Fibroblast of lung (primary cell): ENCODE results near the gene SECTM1. TPM values are rescaled to one million over a fixed set of nuclear protein-coding genes. Genes with fewer than 3 reads are reported as not detected.
A peak's percentile ranks its signal among the peaks of the same experiment; 100 is the strongest.

Source experiments
- DNase-seq, 2 donors: peaks; one replicate each; pipeline versions ENCODE4 v3.0.0 to v3.0.0-alpha.2; 2010; ENCODE audit warnings: low read depth in 2 of 2
- H2AFZ ChIP-seq: 2 replicates; pipeline ENCODE4 v1.5.1; 2012; ENCODE audit warnings: low read length, control low read depth, inconsistent platforms
- H3K27ac ChIP-seq: 2 replicates; pipeline ENCODE4 v1.5.1; 2011; ENCODE audit warnings: low read length, control low read depth; ENCODE audit not compliant: insufficient read depth
- H3K27me3 ChIP-seq: 2 replicates; pipeline ENCODE4 v1.5.1; 2011; ENCODE audit warnings: mild to moderate bottlenecking, low read length; ENCODE audit not compliant: control insufficient read depth, insufficient read depth
- H3K36me3 ChIP-seq: 2 replicates; pipeline ENCODE4 v1.5.1; 2011; ENCODE audit warnings: low read length; ENCODE audit not compliant: control insufficient read depth, insufficient read depth
- H3K4me1 ChIP-seq: 2 replicates; pipeline ENCODE4 v1.5.1; 2011; ENCODE audit warnings: low read length; ENCODE audit not compliant: control insufficient read depth, insufficient read depth; ENCODE audit errors: extremely low read depth
- H3K4me2 ChIP-seq: 2 replicates; pipeline ENCODE4 v1.5.1; 2011; ENCODE audit warnings: low read length, control low read depth; ENCODE audit not compliant: insufficient read depth; ENCODE audit errors: extremely low read depth
- H3K4me3 ChIP-seq, 4 experiments: fragments of 200-600 bp in 1 of 4; sonication (generic) in 1 of 4; replicated peaks in 1 of 4; 2 replicates each; pipeline ENCODE4 v1.5.1; 2011 to 2016; ENCODE audit warnings: low read length in 4 of 4, low read depth in 3 of 4, mild to moderate bottlenecking in 3 of 4, control low read depth in 2 of 4, inconsistent platforms in 1 of 4, mixed read lengths in 1 of 4; ENCODE audit not compliant: insufficient read depth in 1 of 4; ENCODE audit errors: control extremely low read depth in 1 of 4
- H3K79me2 ChIP-seq: 2 replicates; pipeline ENCODE4 v1.5.1; 2012; ENCODE audit warnings: mild to moderate bottlenecking, low read length, inconsistent platforms; ENCODE audit not compliant: control insufficient read depth, insufficient read depth
- H3K9ac ChIP-seq: 2 replicates; pipeline ENCODE4 v1.5.1; 2011; ENCODE audit warnings: mild to moderate bottlenecking, low read length, control low read depth; ENCODE audit not compliant: insufficient read depth
- H3K9me3 ChIP-seq: 2 replicates; pipeline ENCODE4 v1.5.1; 2012; ENCODE audit warnings: low read depth, low read length; ENCODE audit not compliant: control insufficient read depth, insufficient read depth
- H4K20me1 ChIP-seq: 2 replicates; pipeline ENCODE4 v1.5.1; 2011; ENCODE audit warnings: low read length; ENCODE audit not compliant: control insufficient read depth, insufficient read depth; ENCODE audit errors: extremely low read depth
- EZH2 ChIP-seq: IDR thresholded peaks from 2 replicates; pipeline ENCODE4 v1.5.1; 2012; ENCODE audit warnings: low read length, control low read depth, mild to moderate bottlenecking; ENCODE audit errors: missing control alignments
- polyA plus RNA-seq, 2 donors: library from polyadenylated mRNA; depleted of rRNA in 1 of 2; stranded (reverse) in 1 of 2; unstranded in 1 of 2; fragments of >200 nt; gene quantifications; 2 replicates each; pipeline ENCODE4 v1.2.1, GENCODE V29; 2011 to 2012; ENCODE audit warnings: missing spikeins in 1 of 2
- total RNA-seq: library from RNA; depleted of rRNA; stranded (reverse); fragments of >200 nt; gene quantifications from 2 replicates; pipeline ENCODE4 v1.2.1, GENCODE V29; 2014
- TF ChIP-seq, protein P1 (sequence below), 2 donors: IDR thresholded peaks in 1 of 2; conservative IDR thresholded peaks in 1 of 2; 1 replicate in 1 of 2; 2 replicates in 1 of 2; pipeline ENCODE4 v1.5.1; 2011 to 2012; ENCODE audit warnings: low read length in 2 of 2, control low read depth in 1 of 2, inconsistent platforms in 1 of 2, low read depth in 1 of 2, mild to moderate bottlenecking in 1 of 2

SECTM1 gene
- total and polyA plus RNA-seq, 2 donors (not counting 1 experiment from before 2014, with no cell fraction given) = 17.3 to 17.5 TPM

- TF ChIP-seq EZH2 = peak; percentile 64
- TF ChIP-seq, protein P1, sequence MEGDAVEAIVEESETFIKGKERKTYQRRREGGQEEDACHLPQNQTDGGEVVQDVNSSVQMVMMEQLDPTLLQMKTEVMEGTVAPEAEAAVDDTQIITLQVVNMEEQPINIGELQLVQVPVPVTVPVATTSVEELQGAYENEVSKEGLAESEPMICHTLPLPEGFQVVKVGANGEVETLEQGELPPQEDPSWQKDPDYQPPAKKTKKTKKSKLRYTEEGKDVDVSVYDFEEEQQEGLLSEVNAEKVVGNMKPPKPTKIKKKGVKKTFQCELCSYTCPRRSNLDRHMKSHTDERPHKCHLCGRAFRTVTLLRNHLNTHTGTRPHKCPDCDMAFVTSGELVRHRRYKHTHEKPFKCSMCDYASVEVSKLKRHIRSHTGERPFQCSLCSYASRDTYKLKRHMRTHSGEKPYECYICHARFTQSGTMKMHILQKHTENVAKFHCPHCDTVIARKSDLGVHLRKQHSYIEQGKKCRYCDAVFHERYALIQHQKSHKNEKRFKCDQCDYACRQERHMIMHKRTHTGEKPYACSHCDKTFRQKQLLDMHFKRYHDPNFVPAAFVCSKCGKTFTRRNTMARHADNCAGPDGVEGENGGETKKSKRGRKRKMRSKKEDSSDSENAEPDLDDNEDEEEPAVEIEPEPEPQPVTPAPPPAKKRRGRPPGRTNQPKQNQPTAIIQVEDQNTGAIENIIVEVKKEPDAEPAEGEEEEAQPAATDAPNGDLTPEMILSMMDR (conservative IDR thresholded peaks at IDR 0.05 in 1 of 2, IDR thresholded peaks at IDR 0.05 in 1 of 2; ENCODE audit: low read depth in 1 of 2, low read length in 2 of 2) = no peak
- Histone ChIP-seq H3K36me3 (no peaks in the 10 kb centered on the region), H3K9me3 (no peaks in the 10 kb centered on the region), H3K27me3 (peaks cover 42% of the 10 kb centered on the region), H4K20me1 (no peaks in the 10 kb centered on the region), H2AFZ (peak within 1 kb of the TSS; percentile 53), H3K27ac (no peak within 1 kb of the TSS), H3K4me2 (peak within 1 kb of the TSS; percentile 75), H3K79me2 (no peaks in the 10 kb centered on the region), H3K4me3 (peak within 1 kb of the TSS; percentile 7 to 44 (median 37)), H3K9ac (no peak within 1 kb of the TSS), H3K4me1 (no peaks in the 10 kb centered on the region)
- DNase-seq = no peak
These were observed 38.0 kb upstream of the SECTM1 start, which contains the start of gene UTS2R for GRCh38 chr17:82371333-82372248. Gene UTS2R, plus strand, starts transcription at chr17:82371765. Its CDS starts 2,560 bp downstream, at chr17:82374325.

DNA sequence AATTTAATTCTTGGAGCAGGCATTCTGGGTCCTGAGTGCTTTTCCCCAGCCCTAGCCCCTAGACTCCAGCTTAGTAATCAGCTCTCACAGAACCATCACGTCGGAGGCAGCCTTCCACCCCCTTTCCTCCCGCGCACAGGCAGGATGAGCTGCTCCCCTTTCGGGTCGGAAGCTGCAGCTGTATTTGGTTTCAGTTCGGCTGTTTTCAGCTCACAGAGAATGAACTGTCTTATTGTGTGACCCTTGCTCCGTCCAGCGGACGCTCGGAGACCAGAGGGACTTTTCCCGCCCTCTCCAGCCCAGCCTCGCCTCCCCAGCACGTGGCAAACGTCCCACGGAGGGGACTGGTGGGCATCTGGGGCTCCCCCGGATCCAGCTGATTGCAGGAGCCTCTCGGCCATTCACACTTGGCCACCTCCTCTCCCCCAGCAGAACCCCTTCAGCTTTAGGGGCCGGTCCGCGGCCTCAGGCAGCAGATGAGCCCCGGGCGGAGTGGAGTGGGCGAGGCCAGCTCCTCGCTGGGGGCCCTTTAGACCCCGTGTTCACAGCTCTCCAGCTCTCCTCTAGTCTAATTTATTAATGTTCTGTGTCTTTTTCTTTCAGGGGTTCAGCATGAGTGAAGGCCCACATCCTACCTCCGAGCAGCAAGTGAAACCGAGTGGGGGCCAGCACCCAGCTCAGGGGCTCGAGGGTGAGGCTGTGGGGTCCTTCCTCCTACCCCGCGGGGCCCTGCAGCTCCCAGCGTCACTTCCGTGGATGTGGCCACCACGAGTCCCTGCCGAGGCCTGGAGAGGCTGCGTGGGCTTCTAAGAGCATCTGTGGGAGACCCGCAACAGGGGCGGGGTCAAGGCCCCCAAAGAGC lies 37.1 kb upstream of the SECTM1 start:
- peak overlapping the region; percentile 7 to 44 (median 37) for H3K4me3 ChIP-seq

More for the DNA sequence above, 37.1 kb upstream of the SECTM1 start:
- Histone ChIP-seq H4K20me1 (no peaks in the 10 kb centered on the region), H3K4me2 (peak overlapping the region; percentile 75), H3K36me3 (no peaks in the 10 kb centered on the region), H3K4me1 (no peaks in the 10 kb centered on the region), H3K79me2 (no peaks in the 10 kb centered on the region), H2AFZ (peak overlapping the region; percentile 53), H3K27ac (no peak overlapping the region), H3K27me3 (peaks cover 39% of the 10 kb centered on the region), H3K9ac (no peak overlapping the region), H3K9me3 (no peaks in the 10 kb centered on the region)
- TF ChIP-seq, protein P1 (conservative IDR thresholded peaks at IDR 0.05 in 1 of 2, IDR thresholded peaks at IDR 0.05 in 1 of 2; ENCODE audit: low read depth in 1 of 2, low read length in 2 of 2) = no peak
- TF ChIP-seq EZH2 = peak; percentile 75
- peak in 1 of 2 donors; percentile 17 for DNase-seq
